Activated CD4-positive, alpha-beta T cell treated with anti-CD3 and anti-CD28 coated beads, Interleukin-2, amount 50 U/mL, for 48 hours (primary cell): ENCODE results near the gene GLRB.
"Not testable (repeated sequence)": the region's sequence is repeated elsewhere in the genome, so short reads cannot be mapped to it uniquely, and the experiment has no call there.

Source experiments
- DNase-seq, 2 experiments: peaks; one replicate each; pipeline ENCODE4 v3.0.0-alpha.2; 2020

Gene GLRB

GRCh38 chr4:157141976-157142375 is 66.0 kb downstream of the GLRB start:
- no peak for DNase-seq

GRCh38 chr4:157143369-157143768 is 67.4 kb downstream of the GLRB start:
- no peak for DNase-seq

GRCh38 chr4:157151711-157152110 is 75.8 kb downstream of the GLRB start:
- DNase-seq: no peak

GRCh38 chr4:157165935-157166610 is 90.1 kb downstream of the GLRB start:
- DNase-seq: no peak

- DNase-seq: no peak
Observed at GRCh38 chr4:157170321-157170720, 94.4 kb downstream of the GLRB start.

GRCh38 chr4:157172011-157172410 is 96.1 kb downstream of the GLRB start:
- DNase-seq: no peak

- DNase-seq: not testable (repeated sequence)
Observed at GRCh38 chr4:157180268-157180667, 104.3 kb downstream of the GLRB start.

- DNase-seq: no peak
Observed at GRCh38 chr4:157184300-157184699, 108.3 kb downstream of the GLRB start.

- no peak for DNase-seq
Observed at GRCh38 chr4:157185363-157185762, 109.4 kb downstream of the GLRB start.

GRCh38 chr4:157195374-157195773 is 119.4 kb downstream of the GLRB start:
- DNase-seq: no peak

- DNase-seq: no peak
Observed at GRCh38 chr4:157196046-157196445, 120.1 kb downstream of the GLRB start.

GRCh38 chr4:157204634-157205244 is 128.8 kb downstream of the GLRB start:
- peak; percentile 25 to 29 for DNase-seq

- no peak for DNase-seq
Observed at GRCh38 chr4:157217708-157218107, 141.8 kb downstream of the GLRB start.

GRCh38 chr4:157219711-157220370 is 143.9 kb downstream of the GLRB start:
- DNase-seq: no peak

GRCh38 chr4:157220371-157220881 is 144.5 kb downstream of the GLRB start, which contains the start of gene GRIA2:
GRIA2 (plus strand) TSS chr4:157220728; CDS start chr4:157221043, 315 bp downstream.
- peak in 1 of 2 experiments; percentile 6 for DNase-seq

- DNase-seq: no peak
Observed at GRCh38 chr4:157221426-157221894, 145.5 kb downstream of the GLRB start.
